Left ventricle myocardium superior (tissue), 1 donor: ENCODE results near the gene UNC79. TPM values are rescaled to one million over a fixed set of nuclear protein-coding genes. Genes with fewer than 3 reads are reported as not detected.
A peak's percentile ranks its signal among the peaks of the same experiment; 100 is the strongest.

Experiments
- ATAC-seq: fragments of 200-7000 bp; cut with Tn5 transposase; one replicate; pipeline ENCODE4 v1.9.1; 2020; ENCODE audit warnings: mild to moderate bottlenecking, moderate library complexity
- DNase-seq: peaks from one replicate; pipeline ENCODE4 v3.0.0-alpha.2; 2020
- intact Hi-C: fragments of 100-400 bp; cut with micrococcal nuclease; formaldehyde crosslinking; loops from one replicate; pipeline ENCODE4 v1.11.0; 2022
- total RNA-seq: library from RNA; stranded (reverse); fragmentation: NEBNext Ultra II Directional; extraction: Animal tissue kit (Norgen Biotek cat#: 25700); gene quantifications from one replicate; pipeline ENCODE4 v1.2.1, GENCODE V29; 2021
- donor health status: DM: no; HTN: yes; CAD: no; lungs with severe emphysema.

The UNC79 gene
- total RNA-seq, 1 donor from 2014 or later: 0.25 TPM

- ATAC-seq (peak; percentile 28), DNase-seq (no peak)
- intact Hi-C loops: no loop called here
These were observed 303.5 kb downstream of the UNC79 start for GRCh38 chr14:93734086-93734822.

GRCh38 chr14:93735206-93735605, 304.5 kb downstream of the UNC79 start:
- DNase-seq (no peak), ATAC-seq (no peak)
- intact Hi-C loops: no loop called here

- intact Hi-C loops: no loop called here
- DNase-seq (peak; percentile 56), ATAC-seq (peak; percentile 72)
These were observed 305.8 kb downstream of the UNC79 start for GRCh38 chr14:93736378-93737014.

- intact Hi-C loops: no loop called here
- DNase-seq (no peak), ATAC-seq (no peak)
These were observed 306.9 kb downstream of the UNC79 start for GRCh38 chr14:93737634-93738033.

- no peak for ATAC-seq
- intact Hi-C loops: no loop called here
- DNase-seq: no peak
These were observed 311.0 kb downstream of the UNC79 start for GRCh38 chr14:93741556-93742230.

- ATAC-seq: peak; percentile 91
- intact Hi-C loops: no loop called here
- peak; percentile 61 for DNase-seq
These were observed 312.0 kb downstream of the UNC79 start for GRCh38 chr14:93742761-93743160.

GRCh38 chr14:93743270-93744060, 312.7 kb downstream of the UNC79 start:
- intact Hi-C loops: no loop called here

GRCh38 chr14:93744176-93744575, 313.4 kb downstream of the UNC79 start:
- DNase-seq: no peak
- intact Hi-C loops: no loop called here
- no peak for ATAC-seq

More at GRCh38 chr14:93743270-93744060, 312.7 kb downstream of the UNC79 start:
- DNase-seq (no peak), ATAC-seq (no peak)

- ATAC-seq (no peak), DNase-seq (no peak)
- intact Hi-C loops: no loop called here
These were observed 314.1 kb downstream of the UNC79 start for GRCh38 chr14:93744876-93745275.

GRCh38 chr14:93745603-93746273, 315.0 kb downstream of the UNC79 start:
- ATAC-seq: no peak
- no peak for DNase-seq
- intact Hi-C loops: no loop called here

- DNase-seq: no peak
- intact Hi-C loops: no loop called here
- no peak for ATAC-seq
These were observed 316.4 kb downstream of the UNC79 start for GRCh38 chr14:93747102-93747501.

GRCh38 chr14:93747560-93747959, 316.8 kb downstream of the UNC79 start:
- ATAC-seq: no peak
- no peak for DNase-seq
- intact Hi-C loops: no loop called here

GRCh38 chr14:93748208-93749075, 317.7 kb downstream of the UNC79 start:
- DNase-seq: peak; percentile 69
- intact Hi-C loops: no loop called here
- ATAC-seq: peak; percentile 81

GRCh38 chr14:93749076-93749420, 318.3 kb downstream of the UNC79 start:
- DNase-seq: no peak
- intact Hi-C loops: no loop called here
- no peak for ATAC-seq

- DNase-seq (no peak), ATAC-seq (no peak)
- intact Hi-C loops: no loop called here
These were observed 321.4 kb downstream of the UNC79 start for GRCh38 chr14:93751946-93752655.

GRCh38 chr14:93752980-93753561, 322.3 kb downstream of the UNC79 start:
- intact Hi-C loops: no loop called here
- ATAC-seq (peak; percentile 73), DNase-seq (peak; percentile 89)

- ATAC-seq: no peak
- no peak for DNase-seq
- intact Hi-C loops: no loop called here
These were observed 322.9 kb downstream of the UNC79 start for GRCh38 chr14:93753647-93754046.
